GM23338 (cell line): ENCODE results near the gene CNOT4. TPM values are rescaled to one million over a fixed set of nuclear protein-coding genes. Genes with fewer than 3 reads are reported as not detected.

Experiments used
- ATAC-seq: fragments of 200-7000 bp; cut with Tn5 transposase; 3 replicates; pipeline ENCODE4 v1.9.1; 2020
- DNase-seq: peaks from one replicate; pipeline ENCODE4 v3.0.0-alpha.2; 2015; ENCODE audit warnings: low spot score
- H2AFZ ChIP-seq: fragments of 200-600 bp; sonication (generic); 2 replicates; pipeline ENCODE4 v1.8.0; 2016; ENCODE audit warnings: antibody characterized with exemption, mild to moderate bottlenecking, moderate library complexity
- H3F3A ChIP-seq: fragments of 200-600 bp; sonication (generic); replicated peaks from 2 replicates; pipeline ENCODE4 v1.8.0; 2017; ENCODE audit warnings: antibody characterized with exemption, mixed run types, low read depth
- H3K27ac ChIP-seq: fragments of 200-600 bp; sonication (generic); 2 replicates; pipeline ENCODE4 v1.6.1; 2016; ENCODE audit warnings: low read depth
- H3K27me3 ChIP-seq: fragments of 200-600 bp; sonication (generic); 2 replicates; pipeline ENCODE4 v1.8.0; 2016; ENCODE audit warnings: mild to moderate bottlenecking, mixed run types, moderate library complexity; ENCODE audit not compliant: insufficient read depth
- H3K36me3 ChIP-seq: fragments of 200-600 bp; sonication (generic); 2 replicates; pipeline ENCODE4 v1.8.0; 2016; ENCODE audit warnings: mild to moderate bottlenecking; ENCODE audit not compliant: insufficient read depth
- H3K4me1 ChIP-seq: fragments of 200-600 bp; sonication (generic); 2 replicates; pipeline ENCODE4 v1.8.0; 2016; ENCODE audit warnings: mild to moderate bottlenecking, moderate library complexity; ENCODE audit not compliant: insufficient read depth
- H3K4me2 ChIP-seq: fragments of 200-600 bp; sonication (generic); 2 replicates; pipeline ENCODE4 v1.7.1; 2017; ENCODE audit warnings: mixed run types
- H3K4me3 ChIP-seq: fragments of 200-600 bp; sonication (generic); 2 replicates; pipeline ENCODE4 v1.6.1; 2016; ENCODE audit warnings: mixed run types
- H3K79me2 ChIP-seq: fragments of 200-600 bp; sonication (generic); replicated peaks from 2 replicates; pipeline ENCODE4 v1.8.0; 2017; ENCODE audit warnings: mild to moderate bottlenecking; ENCODE audit not compliant: insufficient read depth
- H3K9me2 ChIP-seq: fragments of 200-600 bp; sonication (generic); 2 replicates; pipeline ENCODE4 v1.8.0; 2017; ENCODE audit not compliant: insufficient read depth
- H4K20me1 ChIP-seq: fragments of 200-600 bp; sonication (generic); replicated peaks from 2 replicates; pipeline ENCODE4 v1.8.0; 2017; ENCODE audit warnings: mild to moderate bottlenecking; ENCODE audit not compliant: insufficient read depth
- H3K27ac Mint-ChIP-seq: 2 replicates; pipeline ENCODE4 v1.8.0; 2020; ENCODE audit warnings: inconsistent platforms, mild to moderate bottlenecking, moderate library complexity, mixed read lengths
- H3K27me3 Mint-ChIP-seq: 3 replicates; pipeline ENCODE4 v1.8.0; 2022; ENCODE audit warnings: low read depth, mild to moderate bottlenecking, moderate library complexity, mixed read lengths, inconsistent platforms; ENCODE audit not compliant: insufficient read depth, poor library complexity
- H3K36me3 Mint-ChIP-seq: 3 replicates; pipeline ENCODE4 v1.8.0; 2021; ENCODE audit warnings: low read depth, mild to moderate bottlenecking, inconsistent platforms, moderate library complexity, mixed read lengths
- H3K4me1 Mint-ChIP-seq: 3 replicates; pipeline ENCODE4 v1.8.0; 2020; ENCODE audit warnings: mild to moderate bottlenecking, inconsistent platforms, mixed read lengths
- H3K4me3 Mint-ChIP-seq: 3 replicates; pipeline ENCODE4 v1.8.0; 2021; ENCODE audit warnings: moderate library complexity, mild to moderate bottlenecking, inconsistent platforms, mixed read lengths
- H3K9me3 Mint-ChIP-seq: 3 replicates; pipeline ENCODE4 v1.8.0; 2020; ENCODE audit warnings: moderate library complexity, mild to moderate bottlenecking, inconsistent platforms, mixed read lengths
- EZH2phosphoT487 ChIP-seq: fragments of 200-600 bp; sonication (generic); IDR thresholded peaks from one replicate; pipeline ENCODE4 v1.8.1; 2018; ENCODE audit warnings: antibody characterized with exemption; ENCODE audit not compliant: unreplicated experiment
- JUNB ChIP-seq: IDR thresholded peaks from one replicate; pipeline ENCODE4 v1.6.1; 2016; ENCODE audit warnings: antibody characterized with exemption; ENCODE audit not compliant: unreplicated experiment
- POLR2AphosphoS5 ChIP-seq: IDR thresholded peaks from 2 replicates; pipeline ENCODE4 v1.6.1; 2016; ENCODE audit warnings: antibody characterized with exemption, low read depth
- ZNF331 ChIP-seq: fragments of 250-450 bp; sonication (Bioruptor Pico); IDR thresholded peaks from 2 replicates; pipeline ENCODE4 v1.5.0; 2020; ENCODE audit warnings: low read depth, mild to moderate bottlenecking, moderate library complexity
- polyA plus RNA-seq: library from polyadenylated mRNA; unstranded; fragments of >200 nt; fragmentation: Nextera tagmentation; extraction: Ambion mirVana; gene quantifications from 2 replicates; pipeline ENCODE4 v1.2.1, GENCODE V29; 2016
- total RNA-seq: library from RNA; depleted of rRNA; stranded (reverse); fragments of >200 nt; shearing (Covaris generic); gene quantifications from 2 replicates; pipeline ENCODE4 v1.2.3, GENCODE V29; 2014
- TF ChIP-seq, protein P1 (sequence below), 2 experiments: fragments of 200-600 bp in 1 of 2; sonication (generic) in 1 of 2; conservative IDR thresholded peaks; 2 replicates each; pipeline versions ENCODE4 v1.5.1 to v1.6.1; 2016 to 2017; ENCODE audit warnings: antibody characterized with exemption in 2 of 2, low read depth in 2 of 2, mild to moderate bottlenecking in 2 of 2, moderate library complexity in 1 of 2
- TF ChIP-seq, protein P2 (sequence below): IDR thresholded peaks from one replicate; pipeline ENCODE4 v1.6.1; 2018; ENCODE audit warnings: antibody characterized with exemption; ENCODE audit not compliant: unreplicated experiment
- TF ChIP-seq, protein P3 (sequence below): IDR thresholded peaks from 2 replicates; pipeline ENCODE4 v1.6.1; 2016; ENCODE audit warnings: antibody characterized with exemption

Gene CNOT4
- total and polyA plus RNA-seq, 2 experiments from 2014 or later: 18.9 to 26.2 TPM

DNA sequence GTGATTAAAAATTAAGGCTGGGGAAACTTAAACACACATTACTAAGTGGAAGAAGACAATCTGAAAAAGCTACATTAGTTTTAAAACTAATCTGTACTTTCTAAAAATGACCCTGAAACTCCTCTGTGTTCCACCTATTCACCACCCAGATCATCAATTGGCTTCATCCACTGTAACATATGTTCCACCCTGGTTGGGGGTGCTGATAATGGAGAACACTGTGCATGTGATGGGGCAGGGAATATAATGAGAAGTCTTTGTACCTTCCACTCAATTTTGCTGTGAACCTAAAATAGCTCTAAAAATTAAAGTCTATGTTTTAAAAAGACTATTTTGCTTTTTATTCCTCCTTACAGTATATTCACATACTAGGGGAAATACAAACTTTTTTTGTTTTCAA is 132.7 kb downstream of the CNOT4 start:
- DNase-seq (no peak), ATAC-seq (no peak)
- H3K4me3 Mint-ChIP-seq: no peak overlapping the region
- H3K9me3 Mint-ChIP-seq: no peaks in the 10 kb centered on the region
- Histone ChIP-seq H4K20me1 (0 out of 2 replicates have a peak, but pooled peaks cover 3% of the 10 kb centered on the region), H3K27me3 (no peaks in the 10 kb centered on the region), H3K79me2 (no peaks in the 10 kb centered on the region), H3K4me2 (no peak overlapping the region), H3K4me3 (no peak overlapping the region), H3F3A (no peaks in the 10 kb centered on the region), H3K9me2 (no peaks in the 10 kb centered on the region), H3K4me1 (peaks cover 16% of the 10 kb centered on the region; the same call in 1 of the 2 replicates), H3K36me3 (no peaks in the 10 kb centered on the region), H3K27ac (no peak overlapping the region), H2AFZ (no peak overlapping the region)
- no peaks in the 10 kb centered on the region for H3K36me3 Mint-ChIP-seq
- H3K27me3 Mint-ChIP-seq: peaks cover 1% of the 10 kb centered on the region
- no peak overlapping the region for H3K27ac Mint-ChIP-seq
- peaks cover 19% of the 10 kb centered on the region; the same call in 2 of the 3 replicates for H3K4me1 Mint-ChIP-seq
- TF ChIP-seq, protein P1, sequence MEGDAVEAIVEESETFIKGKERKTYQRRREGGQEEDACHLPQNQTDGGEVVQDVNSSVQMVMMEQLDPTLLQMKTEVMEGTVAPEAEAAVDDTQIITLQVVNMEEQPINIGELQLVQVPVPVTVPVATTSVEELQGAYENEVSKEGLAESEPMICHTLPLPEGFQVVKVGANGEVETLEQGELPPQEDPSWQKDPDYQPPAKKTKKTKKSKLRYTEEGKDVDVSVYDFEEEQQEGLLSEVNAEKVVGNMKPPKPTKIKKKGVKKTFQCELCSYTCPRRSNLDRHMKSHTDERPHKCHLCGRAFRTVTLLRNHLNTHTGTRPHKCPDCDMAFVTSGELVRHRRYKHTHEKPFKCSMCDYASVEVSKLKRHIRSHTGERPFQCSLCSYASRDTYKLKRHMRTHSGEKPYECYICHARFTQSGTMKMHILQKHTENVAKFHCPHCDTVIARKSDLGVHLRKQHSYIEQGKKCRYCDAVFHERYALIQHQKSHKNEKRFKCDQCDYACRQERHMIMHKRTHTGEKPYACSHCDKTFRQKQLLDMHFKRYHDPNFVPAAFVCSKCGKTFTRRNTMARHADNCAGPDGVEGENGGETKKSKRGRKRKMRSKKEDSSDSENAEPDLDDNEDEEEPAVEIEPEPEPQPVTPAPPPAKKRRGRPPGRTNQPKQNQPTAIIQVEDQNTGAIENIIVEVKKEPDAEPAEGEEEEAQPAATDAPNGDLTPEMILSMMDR (conservative IDR thresholded peaks at IDR 0.05; ENCODE audit: low read depth in 2 of 2): no peak
- no peak for TF ChIP-seq JUNB

DNA sequence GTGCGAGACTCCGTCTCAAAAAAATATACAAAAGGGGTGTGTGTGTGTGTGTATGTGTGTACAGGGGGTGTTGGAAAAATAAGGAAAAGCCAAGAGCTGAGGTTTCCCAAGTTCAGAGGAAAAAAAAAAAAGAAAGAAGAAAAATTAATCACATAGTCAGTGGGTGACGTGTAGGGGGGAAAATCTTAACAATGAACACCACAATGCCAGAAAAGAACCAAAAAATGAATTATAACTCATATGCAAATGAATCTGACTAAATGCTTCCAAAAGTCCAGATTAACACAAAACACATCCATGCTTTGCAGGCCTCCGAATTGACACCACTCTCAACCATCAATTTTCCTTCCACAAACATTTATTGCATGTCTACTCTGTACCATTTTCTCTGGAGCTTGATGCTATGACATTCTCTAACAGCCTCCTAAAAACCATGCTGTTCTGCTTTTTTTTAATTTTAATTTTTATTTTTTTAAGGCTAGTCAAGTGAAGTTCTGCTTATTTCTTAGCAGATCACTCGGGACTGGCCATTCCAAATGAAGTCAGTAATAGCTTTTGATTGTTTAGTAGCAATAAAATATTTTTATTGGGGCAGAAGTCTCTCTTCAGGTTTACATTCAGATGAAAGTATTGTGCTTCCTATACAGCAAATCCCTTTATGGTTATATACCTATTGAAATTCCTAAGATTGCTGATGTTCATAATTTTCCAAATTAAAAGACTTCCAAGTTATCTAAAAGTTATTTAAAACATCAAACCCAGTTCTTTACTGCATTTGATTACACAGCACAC is 133.8 kb downstream of the CNOT4 start:
- 0 out of 2 replicates have a peak, but pooled peaks cover 3% of the 10 kb centered on the region for H4K20me1 ChIP-seq
- ATAC-seq: no peak
- peaks cover 12% of the 10 kb centered on the region; the same call in 2 of the 3 replicates for H3K4me1 Mint-ChIP-seq
- TF ChIP-seq ZNF331 (CRISPR knock-in tag): no peak
- TF ChIP-seq, protein P2, sequence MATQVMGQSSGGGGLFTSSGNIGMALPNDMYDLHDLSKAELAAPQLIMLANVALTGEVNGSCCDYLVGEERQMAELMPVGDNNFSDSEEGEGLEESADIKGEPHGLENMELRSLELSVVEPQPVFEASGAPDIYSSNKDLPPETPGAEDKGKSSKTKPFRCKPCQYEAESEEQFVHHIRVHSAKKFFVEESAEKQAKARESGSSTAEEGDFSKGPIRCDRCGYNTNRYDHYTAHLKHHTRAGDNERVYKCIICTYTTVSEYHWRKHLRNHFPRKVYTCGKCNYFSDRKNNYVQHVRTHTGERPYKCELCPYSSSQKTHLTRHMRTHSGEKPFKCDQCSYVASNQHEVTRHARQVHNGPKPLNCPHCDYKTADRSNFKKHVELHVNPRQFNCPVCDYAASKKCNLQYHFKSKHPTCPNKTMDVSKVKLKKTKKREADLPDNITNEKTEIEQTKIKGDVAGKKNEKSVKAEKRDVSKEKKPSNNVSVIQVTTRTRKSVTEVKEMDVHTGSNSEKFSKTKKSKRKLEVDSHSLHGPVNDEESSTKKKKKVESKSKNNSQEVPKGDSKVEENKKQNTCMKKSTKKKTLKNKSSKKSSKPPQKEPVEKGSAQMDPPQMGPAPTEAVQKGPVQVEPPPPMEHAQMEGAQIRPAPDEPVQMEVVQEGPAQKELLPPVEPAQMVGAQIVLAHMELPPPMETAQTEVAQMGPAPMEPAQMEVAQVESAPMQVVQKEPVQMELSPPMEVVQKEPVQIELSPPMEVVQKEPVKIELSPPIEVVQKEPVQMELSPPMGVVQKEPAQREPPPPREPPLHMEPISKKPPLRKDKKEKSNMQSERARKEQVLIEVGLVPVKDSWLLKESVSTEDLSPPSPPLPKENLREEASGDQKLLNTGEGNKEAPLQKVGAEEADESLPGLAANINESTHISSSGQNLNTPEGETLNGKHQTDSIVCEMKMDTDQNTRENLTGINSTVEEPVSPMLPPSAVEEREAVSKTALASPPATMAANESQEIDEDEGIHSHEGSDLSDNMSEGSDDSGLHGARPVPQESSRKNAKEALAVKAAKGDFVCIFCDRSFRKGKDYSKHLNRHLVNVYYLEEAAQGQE: no peak
- TF ChIP-seq EZH2phosphoT487: no peak
- no peak for TF ChIP-seq POLR2AphosphoS5
- TF ChIP-seq, protein P3, sequence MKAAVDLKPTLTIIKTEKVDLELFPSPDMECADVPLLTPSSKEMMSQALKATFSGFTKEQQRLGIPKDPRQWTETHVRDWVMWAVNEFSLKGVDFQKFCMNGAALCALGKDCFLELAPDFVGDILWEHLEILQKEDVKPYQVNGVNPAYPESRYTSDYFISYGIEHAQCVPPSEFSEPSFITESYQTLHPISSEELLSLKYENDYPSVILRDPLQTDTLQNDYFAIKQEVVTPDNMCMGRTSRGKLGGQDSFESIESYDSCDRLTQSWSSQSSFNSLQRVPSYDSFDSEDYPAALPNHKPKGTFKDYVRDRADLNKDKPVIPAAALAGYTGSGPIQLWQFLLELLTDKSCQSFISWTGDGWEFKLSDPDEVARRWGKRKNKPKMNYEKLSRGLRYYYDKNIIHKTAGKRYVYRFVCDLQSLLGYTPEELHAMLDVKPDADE: no peak
- TF ChIP-seq JUNB: no peak

More for the DNA sequence above, 133.8 kb downstream of the CNOT4 start:
- H3K36me3 ChIP-seq: no peaks in the 10 kb centered on the region
- no peak overlapping the region for H3K27ac ChIP-seq
- H3F3A ChIP-seq: no peaks in the 10 kb centered on the region
- H3K79me2 ChIP-seq: no peaks in the 10 kb centered on the region
- H3K9me2 ChIP-seq: no peaks in the 10 kb centered on the region
- Mint-ChIP-seq H3K27me3 (peaks cover 1% of the 10 kb centered on the region), H3K4me3 (no peak overlapping the region), H3K36me3 (no peaks in the 10 kb centered on the region), H3K9me3 (no peaks in the 10 kb centered on the region), H3K27ac (peak overlapping the region; percentile 58; the same call in 1 of the 2 replicates)
- H3K4me2 ChIP-seq: no peak overlapping the region
- no peak overlapping the region for H2AFZ ChIP-seq
- H3K4me3 ChIP-seq: no peak overlapping the region
- no peaks in the 10 kb centered on the region for H3K27me3 ChIP-seq
- no peak for DNase-seq
- H3K4me1 ChIP-seq: peaks cover 7% of the 10 kb centered on the region; the same call in 1 of the 2 replicates
